GM21515 (cell line): ENCODE results near the gene MIER3.

Experiments used
- ATAC-seq: cut with Tn5 transposase; IDR thresholded peaks from one replicate; pipeline ENCODE4 v1.9.1; 2021; ENCODE audit not compliant: unreplicated experiment

The MIER3 gene

DNA sequence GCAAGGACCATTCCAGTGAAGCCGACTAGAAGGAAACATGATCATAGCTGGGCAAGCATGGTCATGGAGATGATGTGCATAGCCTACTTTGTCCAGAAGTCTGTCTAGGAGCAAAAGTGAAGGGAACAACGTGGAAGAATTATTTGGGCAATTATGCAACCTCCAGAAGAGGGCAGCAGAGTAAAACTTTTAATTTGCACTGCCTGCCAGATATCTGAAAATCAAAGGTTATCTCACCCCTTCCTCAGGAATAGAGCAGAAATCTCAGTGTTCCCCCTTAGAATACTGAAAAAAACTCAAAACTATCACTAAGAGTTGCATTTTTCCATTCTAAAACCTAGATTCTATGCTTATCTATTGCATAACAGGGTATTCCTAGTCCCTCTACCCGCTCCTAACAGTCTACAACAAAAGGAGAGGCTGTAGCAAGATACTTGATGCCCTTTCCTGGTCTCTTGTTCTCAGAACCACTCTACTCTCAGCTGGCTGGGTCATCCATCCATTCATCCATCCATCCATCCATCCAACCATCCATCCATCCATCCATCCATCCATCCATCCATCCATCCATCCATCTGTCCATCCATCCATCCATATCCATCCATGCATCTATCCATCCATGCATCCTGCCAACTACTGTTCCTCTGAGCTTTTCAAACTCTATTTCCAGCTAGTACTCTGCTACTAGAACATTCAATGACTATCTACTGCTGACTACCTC, 50.9 kb downstream of the MIER3 start:
- no peak for ATAC-seq

DNA sequence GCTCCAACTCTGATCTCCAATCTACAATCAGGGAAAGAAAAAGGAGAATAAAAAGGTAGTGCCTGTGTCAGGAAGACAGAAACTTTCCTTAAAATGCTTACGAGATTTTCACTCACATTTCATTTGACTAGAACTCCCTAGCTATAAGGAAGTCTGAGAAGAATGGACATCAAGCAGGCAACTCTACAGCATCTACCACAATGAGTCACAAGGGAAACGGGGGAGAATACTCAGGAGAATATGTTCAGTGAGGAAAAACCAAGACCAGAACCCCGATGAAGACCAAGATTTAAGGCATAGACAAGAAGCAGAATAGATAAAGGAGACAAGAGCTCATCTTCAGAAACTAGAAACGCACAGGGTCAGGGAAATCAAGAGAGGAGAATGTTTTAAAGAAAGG, 51.5 kb downstream of the MIER3 start:
- ATAC-seq, result no peak

DNA sequence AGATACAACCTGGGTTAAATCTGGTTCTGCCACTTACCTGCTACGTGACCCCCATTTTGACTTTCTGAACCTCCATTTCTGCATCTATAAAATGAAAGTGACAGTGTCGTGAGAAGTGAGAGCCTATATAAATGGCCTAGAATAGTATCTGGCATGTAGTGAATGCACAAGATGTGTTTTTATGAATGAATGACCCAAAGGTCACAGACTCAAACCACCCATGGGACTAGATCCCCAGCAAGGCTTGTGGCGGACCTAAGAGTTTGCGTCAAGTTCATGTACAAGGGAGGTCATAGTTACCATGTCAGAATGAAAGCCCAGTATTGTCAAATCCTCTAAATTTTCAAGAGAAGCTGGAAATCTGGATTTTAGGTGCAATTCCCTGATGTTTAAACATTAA, 53.7 kb downstream of the MIER3 start:
- ATAC-seq, result no peak

DNA sequence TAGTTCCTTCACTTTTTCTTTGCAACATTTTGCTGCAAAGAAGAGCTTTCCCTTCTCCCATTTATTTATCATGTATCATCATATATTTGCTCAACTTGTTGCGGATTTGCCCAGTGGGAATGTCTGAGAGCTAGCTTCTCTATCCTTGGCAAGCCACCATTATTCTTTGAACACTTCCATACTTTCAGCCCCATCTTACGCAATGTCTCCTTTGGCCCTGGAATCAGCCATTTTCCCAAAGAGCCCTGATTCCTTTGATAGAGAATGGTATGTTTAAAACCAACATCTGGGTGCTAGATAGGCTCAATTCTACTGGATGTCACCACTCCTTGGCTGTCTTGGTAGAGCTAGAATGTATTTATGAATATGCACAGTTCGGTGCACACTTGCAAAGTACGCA, 55.2 kb downstream of the MIER3 start:
- ATAC-seq, result no peak

GRCh38 chr5:56893251-56893951, 58.5 kb downstream of the MIER3 start:
- ATAC-seq, result no peak

GRCh38 chr5:56881571-56881970, 70.4 kb downstream of the MIER3 start:
- no peak for ATAC-seq

GRCh38 chr5:56876327-56876726, 75.6 kb downstream of the MIER3 start:
- no peak for ATAC-seq

GRCh38 chr5:56873056-56873455, 78.9 kb downstream of the MIER3 start:
- no peak for ATAC-seq

DNA sequence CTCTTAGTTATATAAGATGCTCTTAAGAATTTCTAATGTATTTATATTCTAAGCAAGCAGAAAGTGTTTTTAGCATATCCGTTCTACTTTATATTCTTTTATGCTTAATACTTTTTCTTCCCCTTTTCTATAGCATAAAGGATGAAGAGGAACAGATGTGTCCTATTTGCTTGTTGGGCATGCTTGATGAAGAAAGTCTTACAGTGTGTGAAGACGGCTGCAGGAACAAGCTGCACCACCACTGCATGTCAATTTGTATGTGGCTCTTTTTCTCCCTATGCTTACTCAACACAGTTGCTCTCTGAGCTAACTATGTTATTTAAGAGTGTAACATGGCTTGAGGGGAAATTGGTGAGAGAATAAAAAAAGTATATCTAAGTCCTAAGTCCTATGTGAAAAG, 80.1 kb downstream of the MIER3 start:
- ATAC-seq, result no peak
